ENCODE measurements around the gene MAP4K2.

MAP4K2 gene

GRCh38 chr11:64791781-64792291, 11.2 kb downstream of the MAP4K2 start:
- DNase-seq (ENCODE audit: low spot score): no peak

DNA sequence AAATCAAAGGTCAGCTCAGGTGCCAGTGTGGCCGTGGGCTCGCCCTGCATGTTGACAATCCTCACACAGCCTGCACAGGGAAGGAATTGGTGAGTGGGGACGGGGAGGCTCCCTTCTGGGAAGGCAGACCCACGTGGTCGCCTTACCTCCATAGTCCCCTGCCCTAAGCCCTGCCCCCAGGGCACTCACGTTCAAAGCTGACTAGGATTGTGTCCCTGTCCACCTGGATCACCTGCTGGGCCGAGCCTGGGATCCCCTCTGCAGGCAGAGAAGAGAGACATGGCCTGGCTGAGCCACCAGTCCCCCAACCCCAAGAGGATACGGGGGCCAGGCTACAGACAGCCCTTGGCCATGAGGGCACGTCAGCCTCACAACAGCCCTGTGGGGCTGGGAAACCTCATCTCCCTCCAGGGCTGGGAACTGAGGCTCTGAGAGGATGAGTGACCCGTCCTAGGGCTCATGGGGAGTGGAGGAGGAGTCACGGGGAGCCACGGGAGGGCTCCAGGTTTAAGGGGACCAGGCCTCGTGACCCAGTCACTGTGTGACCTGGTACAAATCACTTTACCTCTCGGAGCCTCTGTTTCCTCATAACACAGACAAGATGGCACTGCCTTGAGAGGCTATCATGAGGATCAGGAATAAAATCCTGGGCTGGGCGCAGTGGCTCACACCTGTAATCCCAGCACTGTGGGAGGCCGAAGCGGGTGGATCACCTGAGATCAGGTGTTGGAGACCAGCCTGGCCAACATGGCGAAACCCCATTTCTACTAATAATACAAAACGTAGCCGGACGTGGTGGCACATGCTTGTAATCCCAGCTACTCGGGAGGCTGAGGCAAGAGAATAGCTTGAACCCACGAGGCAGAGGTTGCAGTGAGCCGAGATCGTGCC, 12.6 kb downstream of the MAP4K2 start:
- no peak for DNase-seq (ENCODE audit: low spot score)

GRCh38 chr11:64789331-64790204, 13.4 kb downstream of the MAP4K2 start:
- no peak for DNase-seq (ENCODE audit: low spot score)

GRCh38 chr11:64788321-64789215, 14.4 kb downstream of the MAP4K2 start:
- no peak for DNase-seq (ENCODE audit: low spot score)

- DNase-seq (ENCODE audit: low spot score): peak; percentile 67
Observed at GRCh38 chr11:64787526-64788320, 15.3 kb downstream of the MAP4K2 start.

DNA sequence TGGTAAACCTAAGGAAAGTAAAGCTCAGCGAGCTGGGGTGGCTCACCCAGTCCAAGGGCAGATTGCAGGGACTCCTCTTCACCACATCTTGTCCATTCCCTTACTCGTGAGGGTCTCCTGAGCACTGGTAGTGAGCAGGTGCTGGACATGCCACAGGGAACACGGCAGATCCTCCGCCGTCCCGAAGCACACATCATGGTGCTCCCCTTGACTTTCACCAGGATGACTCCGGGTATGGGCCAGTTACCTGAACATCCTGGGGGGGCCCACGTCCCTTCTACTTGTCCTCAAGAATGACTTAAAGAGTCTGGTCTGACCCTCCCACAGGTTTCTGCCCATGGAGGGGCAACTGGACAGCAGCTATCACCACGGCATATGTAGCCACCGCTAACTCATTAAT, 16.7 kb downstream of the MAP4K2 start:
- no peak for DNase-seq (ENCODE audit: low spot score)

DNA sequence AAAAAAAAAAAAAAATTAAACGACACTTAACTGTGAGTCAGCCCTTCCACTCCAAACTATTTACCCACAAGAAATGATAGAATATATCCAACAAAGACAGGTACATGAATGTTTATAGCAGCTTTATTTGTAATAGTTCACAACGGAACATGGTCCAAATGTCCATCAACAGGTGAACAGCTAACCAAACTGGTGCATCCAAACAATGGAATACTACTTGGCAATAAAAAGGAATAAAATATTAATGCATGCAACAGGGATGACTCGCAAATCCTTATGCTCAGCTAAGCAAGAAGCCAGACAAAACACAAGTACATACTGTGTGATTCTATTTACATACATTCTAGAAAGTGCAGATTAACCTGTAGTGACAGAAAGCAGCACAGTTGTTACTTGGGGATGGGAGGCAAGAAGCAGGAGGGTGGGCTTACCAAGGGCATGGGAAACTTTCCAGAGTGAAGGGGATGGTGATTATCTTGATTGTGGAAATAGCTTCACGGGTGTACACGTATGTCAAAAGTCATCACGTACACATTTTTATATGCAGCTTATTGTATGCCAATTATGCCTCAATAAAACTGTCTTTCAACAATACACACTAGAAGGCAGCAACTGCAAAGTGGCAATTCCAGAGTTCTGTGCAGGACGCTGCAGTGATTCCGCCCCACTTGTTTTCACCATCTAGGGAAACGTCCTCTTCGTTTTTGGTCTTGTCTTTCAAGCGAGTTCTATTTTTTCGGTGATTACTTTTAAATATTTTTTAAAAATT, 18.0 kb downstream of the MAP4K2 start:
- DNase-seq (ENCODE audit: low spot score): no peak

DNA sequence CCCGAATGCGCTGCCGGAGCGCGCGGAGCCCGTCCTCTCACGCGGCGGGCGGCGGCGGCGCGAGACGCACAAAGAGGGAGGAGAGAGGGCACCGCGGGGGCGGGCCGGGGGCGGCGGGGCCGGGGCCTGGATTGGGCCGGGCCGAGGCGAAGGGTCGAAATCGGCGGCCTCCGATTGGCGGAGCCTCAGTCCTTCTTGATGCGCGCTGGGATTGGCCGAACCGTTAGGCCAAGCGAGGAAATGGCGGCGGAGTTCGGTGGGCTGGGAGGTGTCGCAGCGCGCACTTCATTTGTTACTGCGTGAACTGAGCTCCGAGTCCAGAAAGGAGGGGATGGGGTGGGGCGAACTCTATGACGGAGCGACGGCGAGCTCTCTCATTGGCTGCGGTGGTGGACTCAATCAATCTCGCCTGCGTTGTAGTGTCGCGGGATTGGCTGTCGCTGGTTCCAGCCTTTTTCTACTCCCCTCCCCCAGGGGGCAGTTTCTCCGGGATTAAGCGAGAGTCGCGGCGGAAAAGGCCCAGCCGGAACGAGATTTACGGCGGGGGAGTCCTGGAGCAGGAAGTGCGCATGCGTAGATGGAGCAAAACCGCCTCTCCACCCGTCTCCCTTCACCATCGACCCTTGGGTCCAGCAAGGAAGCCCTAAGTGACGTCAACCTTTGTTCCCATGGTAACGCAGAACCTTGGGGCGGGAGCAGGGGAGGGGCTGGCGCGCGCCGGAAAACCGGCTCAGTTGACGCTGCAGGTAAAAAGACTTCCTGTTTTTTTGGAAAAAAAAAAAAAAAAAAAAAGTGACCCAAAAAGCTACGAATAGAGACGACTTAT, 24.3 kb downstream of the MAP4K2 start, which contains the start of gene SF1:
Gene SF1 (minus strand): TSS at position 70 of the 826 bp plus-strand sequence. CDS start 150 bp downstream, outside the sequence.
- peak; percentile 100 for DNase-seq (ENCODE audit: low spot score)

DNA sequence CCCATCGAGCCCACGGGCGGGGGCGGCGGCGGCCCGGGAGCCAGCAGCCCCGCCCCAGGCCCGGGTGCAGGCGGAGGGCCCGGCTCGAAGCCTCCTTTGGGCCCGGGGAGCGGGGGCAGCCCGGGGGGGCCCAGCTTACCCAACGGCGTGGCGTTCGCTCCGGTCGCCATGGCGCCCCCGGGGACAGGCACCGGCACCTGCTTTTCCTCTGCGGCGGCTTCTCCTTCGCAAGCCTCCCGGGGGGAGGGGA, 24.9 kb downstream of the MAP4K2 start:
- DNase-seq (ENCODE audit: low spot score): no peak

DNA sequence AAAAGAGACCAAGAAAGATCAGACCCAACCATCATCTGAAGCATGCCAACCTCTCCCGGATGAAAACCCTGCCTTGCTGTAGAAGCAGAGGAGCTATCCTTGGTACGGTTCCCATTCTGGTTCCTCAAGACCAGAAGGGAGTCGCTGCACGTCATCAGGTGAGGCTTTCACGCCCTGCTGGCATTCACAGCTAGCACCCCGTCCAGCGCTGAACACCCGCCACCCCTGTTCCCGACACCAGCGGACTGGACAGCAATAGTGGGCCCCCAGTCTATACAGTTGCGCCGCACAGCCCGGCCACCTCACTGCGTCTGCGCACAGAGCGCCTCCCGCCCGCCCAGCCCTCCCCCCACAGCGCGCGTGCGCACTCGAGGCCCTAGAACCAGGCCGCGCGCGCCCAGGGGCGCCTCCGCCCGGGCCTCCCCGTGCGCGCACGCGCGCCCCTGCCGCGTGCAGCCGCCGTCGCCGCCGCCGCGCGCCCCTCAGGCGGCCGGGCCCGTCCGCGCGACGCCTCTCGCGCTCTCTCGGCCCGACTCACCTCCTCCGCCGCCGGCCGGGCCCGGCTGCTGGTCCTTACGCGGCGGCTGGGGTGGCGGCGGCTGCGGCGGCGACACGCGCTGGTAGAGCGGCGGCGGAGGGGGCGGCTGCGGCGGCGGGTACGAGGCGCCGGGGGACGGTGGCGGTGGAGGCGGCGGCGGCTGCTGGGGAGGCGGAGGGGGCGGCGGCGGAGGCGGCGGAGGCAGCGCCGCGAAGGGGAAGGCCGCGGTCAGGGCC, 25.4 kb downstream of the MAP4K2 start:
- peak; percentile 78 for DNase-seq (ENCODE audit: low spot score)

- DNase-seq (ENCODE audit: low spot score): no peak
Observed at GRCh38 chr11:64776875-64777274, 26.1 kb downstream of the MAP4K2 start.

- DNase-seq (ENCODE audit: low spot score): no peak
Observed at GRCh38 chr11:64776425-64776824, 26.6 kb downstream of the MAP4K2 start.

DNA sequence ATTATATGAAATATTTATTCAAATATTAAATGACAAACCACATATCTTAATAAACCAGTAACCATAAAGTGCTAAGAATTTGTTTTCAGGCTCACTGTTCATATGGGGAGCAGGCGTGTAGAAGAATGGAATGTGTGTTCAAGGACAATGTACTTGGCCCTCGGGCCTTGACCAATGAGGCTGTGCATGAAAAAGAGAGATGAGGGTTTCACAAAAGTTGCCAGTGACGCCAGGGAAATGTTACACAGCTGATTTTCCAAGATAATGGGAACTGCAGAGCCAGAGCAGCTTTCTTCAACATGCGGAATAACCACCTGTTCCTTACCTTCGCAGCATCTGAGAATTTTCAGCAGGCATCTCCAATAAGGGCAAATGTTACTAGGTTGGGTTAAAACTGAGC, 28.9 kb downstream of the MAP4K2 start:
- no peak for DNase-seq (ENCODE audit: low spot score)

GRCh38 chr11:64772303-64773018, 30.6 kb downstream of the MAP4K2 start:
- DNase-seq (ENCODE audit: low spot score): no peak

DNA sequence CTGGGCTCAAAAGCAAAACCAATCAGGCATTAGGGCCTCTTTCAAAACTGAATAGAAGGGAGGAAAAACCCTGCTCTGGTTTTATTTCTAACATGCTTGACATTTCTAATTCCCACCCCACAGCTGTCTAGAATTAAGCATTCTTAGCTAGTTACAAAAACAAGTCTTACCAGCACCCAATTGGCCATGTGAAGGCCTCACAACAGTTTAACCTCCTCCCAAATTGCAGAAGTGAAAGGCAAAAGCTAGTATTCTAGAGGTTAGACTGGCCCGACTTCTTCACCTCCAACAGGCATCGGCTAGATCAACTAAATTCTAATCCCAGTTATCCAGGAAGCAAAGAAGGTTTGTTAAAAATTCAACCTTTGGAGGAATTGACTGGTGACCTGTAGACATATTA, 31.2 kb downstream of the MAP4K2 start:
- DNase-seq (ENCODE audit: low spot score): no peak

- no peak for DNase-seq (ENCODE audit: low spot score)
Observed at GRCh38 chr11:64770120-64770519, 32.9 kb downstream of the MAP4K2 start.

DNA sequence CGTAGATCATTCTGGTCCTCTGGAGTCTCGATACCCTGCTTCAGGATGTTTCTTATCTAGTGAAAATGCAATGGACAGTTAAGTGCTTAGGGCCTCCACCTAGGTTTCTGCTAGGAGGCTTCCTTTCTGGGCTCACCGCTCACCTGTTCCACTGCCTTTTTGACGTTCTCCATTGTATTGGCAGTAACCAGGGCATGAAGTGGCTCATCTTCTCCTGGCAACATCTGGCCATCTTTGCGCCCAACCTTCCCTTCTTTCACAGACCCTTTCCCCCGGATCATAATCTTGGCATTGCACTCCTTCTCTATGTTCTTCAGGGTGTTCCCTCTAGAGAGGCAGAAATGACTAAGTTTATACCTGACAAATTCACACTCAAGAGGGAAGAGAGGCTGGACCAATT, 33.7 kb downstream of the MAP4K2 start:
- DNase-seq (ENCODE audit: low spot score): no peak

DNA sequence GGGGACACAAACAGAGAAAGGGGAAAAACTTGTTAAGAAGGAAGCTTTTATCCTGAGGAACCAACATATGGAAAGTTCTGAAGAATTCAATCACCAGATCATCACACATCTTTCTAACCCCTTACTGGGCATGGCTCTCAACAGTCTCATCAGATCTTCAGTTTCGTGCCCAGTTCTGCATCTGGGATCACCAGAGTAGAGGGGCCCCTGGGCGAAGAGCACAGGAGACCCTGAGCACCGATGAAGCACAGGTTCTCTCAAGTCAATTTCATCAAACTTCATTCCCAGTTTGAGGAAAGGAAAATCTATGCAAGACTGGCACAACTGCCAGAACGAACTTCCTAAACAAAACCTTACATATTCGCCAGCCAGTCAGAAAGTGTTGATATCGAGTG, 34.7 kb downstream of the MAP4K2 start:
- DNase-seq (ENCODE audit: low spot score): no peak
